ENCODE data around the gene GPR137.

- TF ChIP-seq POLR2A (IDR thresholded peaks at IDR 0.05; ENCODE audit: extremely low read depth, insufficient read length), result no peak
- TF ChIP-seq CTCF (IDR thresholded peaks at IDR 0.05; ENCODE audit: low read depth, low read length), result no peak
- TF ChIP-seq MAX (IDR thresholded peaks at IDR 0.05; ENCODE audit: low read depth, low read length), result no peak
Measured at GRCh38 chr11:64244107-64244506, 41.5 kb upstream of the GPR137 start.

Measured in NB4 (cell line).